Measurements from ENCODE around the gene CNTN1. TPM values are rescaled to one million over a fixed set of nuclear protein-coding genes. Genes with fewer than 3 reads are reported as not detected.

The CNTN1 gene
- total RNA-seq, 6 experiments from 2014 or later = not detected

DNA sequence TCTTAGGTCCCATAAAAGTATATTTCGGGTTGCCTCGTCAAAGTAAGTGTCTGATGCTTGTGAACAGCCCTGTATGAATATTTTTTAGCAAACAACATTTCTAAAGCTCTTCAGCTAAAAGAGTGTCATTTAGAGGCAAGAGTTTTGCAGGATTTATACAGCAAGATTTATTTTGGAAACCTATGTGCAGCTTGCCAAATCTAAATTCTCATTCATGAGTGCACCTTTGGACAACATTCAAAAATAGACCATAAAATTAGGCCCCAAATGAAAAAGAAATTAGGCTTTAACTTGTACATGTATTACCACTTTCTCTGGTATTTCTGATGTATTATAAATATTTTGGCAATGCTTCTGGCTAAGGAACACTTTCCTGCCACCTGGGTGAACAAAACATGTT, 271.5 kb downstream of the CNTN1 start:
- peaks cover 4% of the 10 kb centered on the region; the same call in 1 of the 2 replicates for H3K9me3 Mint-ChIP-seq
- TF ChIP-seq, protein P1, sequence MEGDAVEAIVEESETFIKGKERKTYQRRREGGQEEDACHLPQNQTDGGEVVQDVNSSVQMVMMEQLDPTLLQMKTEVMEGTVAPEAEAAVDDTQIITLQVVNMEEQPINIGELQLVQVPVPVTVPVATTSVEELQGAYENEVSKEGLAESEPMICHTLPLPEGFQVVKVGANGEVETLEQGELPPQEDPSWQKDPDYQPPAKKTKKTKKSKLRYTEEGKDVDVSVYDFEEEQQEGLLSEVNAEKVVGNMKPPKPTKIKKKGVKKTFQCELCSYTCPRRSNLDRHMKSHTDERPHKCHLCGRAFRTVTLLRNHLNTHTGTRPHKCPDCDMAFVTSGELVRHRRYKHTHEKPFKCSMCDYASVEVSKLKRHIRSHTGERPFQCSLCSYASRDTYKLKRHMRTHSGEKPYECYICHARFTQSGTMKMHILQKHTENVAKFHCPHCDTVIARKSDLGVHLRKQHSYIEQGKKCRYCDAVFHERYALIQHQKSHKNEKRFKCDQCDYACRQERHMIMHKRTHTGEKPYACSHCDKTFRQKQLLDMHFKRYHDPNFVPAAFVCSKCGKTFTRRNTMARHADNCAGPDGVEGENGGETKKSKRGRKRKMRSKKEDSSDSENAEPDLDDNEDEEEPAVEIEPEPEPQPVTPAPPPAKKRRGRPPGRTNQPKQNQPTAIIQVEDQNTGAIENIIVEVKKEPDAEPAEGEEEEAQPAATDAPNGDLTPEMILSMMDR (IDR thresholded peaks at IDR 0.05) = no peak
- no peaks in the 10 kb centered on the region for H3K4me1 Mint-ChIP-seq (ENCODE audit: low read depth)
- no peak overlapping the region for H3K27ac Mint-ChIP-seq
- no peaks in the 10 kb centered on the region for H3K36me3 Mint-ChIP-seq (ENCODE audit: low read depth)
- H3K4me3 Mint-ChIP-seq = no peak overlapping the region
- DNase-seq = no peak
- no peaks in the 10 kb centered on the region for H3K27me3 Mint-ChIP-seq (ENCODE audit: insufficient read depth)

- no peaks in the 10 kb centered on the region for H3K4me1 Mint-ChIP-seq (ENCODE audit: low read depth)
- TF ChIP-seq, protein P1 (IDR thresholded peaks at IDR 0.05) = no peak
- no peaks in the 10 kb centered on the region; the same call in 1 of the 2 replicates for H3K27me3 Mint-ChIP-seq (ENCODE audit: insufficient read depth)
- H3K27ac Mint-ChIP-seq = no peak overlapping the region
- no peaks in the 10 kb centered on the region for H3K36me3 Mint-ChIP-seq (ENCODE audit: low read depth)
- no peak for DNase-seq
- H3K4me3 Mint-ChIP-seq = no peak overlapping the region
- H3K9me3 Mint-ChIP-seq = no peaks in the 10 kb centered on the region; the same call in 1 of the 2 replicates
Measured at GRCh38 chr12:40969796-40970195, 277.6 kb downstream of the CNTN1 start.

- no peaks in the 10 kb centered on the region; the same call in 1 of the 2 replicates for H3K27me3 Mint-ChIP-seq (ENCODE audit: insufficient read depth)
- TF ChIP-seq, protein P1 (IDR thresholded peaks at IDR 0.05) = no peak; the same call in 1 of the 2 replicates
- H3K4me1 Mint-ChIP-seq (ENCODE audit: low read depth) = no peaks in the 10 kb centered on the region
- H3K36me3 Mint-ChIP-seq (ENCODE audit: low read depth) = no peaks in the 10 kb centered on the region
- no peak for DNase-seq
- no peak overlapping the region for H3K4me3 Mint-ChIP-seq
- H3K27ac Mint-ChIP-seq = no peak overlapping the region
- peaks cover 1% of the 10 kb centered on the region; the same call in 1 of the 2 replicates for H3K9me3 Mint-ChIP-seq
Measured at GRCh38 chr12:40970320-40970907, 278.2 kb downstream of the CNTN1 start.

DNA sequence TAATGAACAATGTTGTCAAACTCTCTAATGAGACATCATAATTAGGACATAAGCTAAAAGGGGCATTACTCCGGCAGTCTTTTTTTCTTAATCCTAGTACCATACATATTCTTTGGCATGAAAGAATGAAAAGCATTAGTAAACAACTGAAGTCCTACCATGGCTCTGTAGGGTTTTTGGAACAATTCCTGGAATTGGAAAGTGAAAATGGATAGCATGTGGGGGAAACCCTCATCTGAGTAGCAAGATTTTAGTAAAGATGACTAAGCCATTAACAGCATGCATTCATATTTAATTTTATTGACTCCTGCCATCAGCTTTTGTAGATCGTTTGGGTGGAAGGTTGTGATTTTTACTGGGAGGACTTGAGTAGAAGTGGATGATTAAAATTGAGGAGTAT, 279.7 kb downstream of the CNTN1 start:
- Mint-ChIP-seq H3K27me3 (ENCODE audit: insufficient read depth) (no peaks in the 10 kb centered on the region; the same call in 1 of the 2 replicates), H3K36me3 (ENCODE audit: low read depth) (no peaks in the 10 kb centered on the region), H3K27ac (no peak overlapping the region), H3K9me3 (peaks cover 11% of the 10 kb centered on the region), H3K4me3 (no peak overlapping the region), H3K4me1 (ENCODE audit: low read depth) (no peaks in the 10 kb centered on the region)
- no peak for DNase-seq
- TF ChIP-seq, protein P1 (IDR thresholded peaks at IDR 0.05) = no peak

DNA sequence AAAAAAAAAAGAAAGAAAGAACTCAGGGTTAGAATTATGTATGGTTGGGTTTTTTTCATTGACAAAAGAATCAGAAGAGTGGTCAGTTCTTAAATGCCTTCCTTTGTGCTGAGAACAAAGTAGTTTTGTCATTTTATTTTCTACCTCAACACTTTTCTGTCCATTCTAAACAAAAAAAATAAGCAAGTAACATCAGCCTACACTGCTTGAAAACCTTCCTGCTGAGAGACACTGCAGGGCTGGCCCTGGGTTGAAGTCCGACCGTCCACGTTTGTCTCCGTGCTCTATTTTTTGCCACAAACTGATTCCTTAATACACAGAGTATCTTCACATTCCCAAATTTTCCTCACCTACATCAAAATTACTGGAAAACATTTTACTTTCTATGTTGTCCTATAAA, 284.3 kb downstream of the CNTN1 start:
- no peaks in the 10 kb centered on the region for H3K4me1 Mint-ChIP-seq (ENCODE audit: low read depth)
- no peak for DNase-seq
- H3K36me3 Mint-ChIP-seq (ENCODE audit: low read depth) = no peaks in the 10 kb centered on the region
- TF ChIP-seq, protein P1 (IDR thresholded peaks at IDR 0.05) = no peak
- H3K27me3 Mint-ChIP-seq (ENCODE audit: insufficient read depth) = no peaks in the 10 kb centered on the region
- no peak overlapping the region for H3K4me3 Mint-ChIP-seq
- H3K27ac Mint-ChIP-seq = no peak overlapping the region
- peaks cover 12% of the 10 kb centered on the region for H3K9me3 Mint-ChIP-seq
